A673 (cell line): ENCODE measurements around the gene OR7G2. TPM values are rescaled to one million over a fixed set of nuclear protein-coding genes. Genes with fewer than 3 reads are reported as not detected.
"Not testable (repeated sequence)": the region's sequence is repeated elsewhere in the genome, so short reads cannot be mapped to it uniquely, and the experiment has no call there.

Source experiments
- BruUV-seq: library from RNA; stranded (reverse); fragments of 400-500 nt; replicated peaks from 2 replicates; lab custom pipeline; 2021; lab: Mats Ljungman, UMichigan
- CTCF ChIA-PET: fragments of 300-600 bp; sonication (Branson Sonifier 250); formaldehyde crosslinking; loops from one replicate; lab custom pipeline; 2022; ENCODE audit warnings: antibody characterized with exemption; lab: Charles Lee
- POLR2A ChIA-PET: fragments of 300-600 bp; sonication (Branson Sonifier 250); formaldehyde crosslinking; loops from one replicate; lab custom pipeline; 2022; ENCODE audit warnings: antibody characterized with exemption; ENCODE audit not compliant: low non-redundant PET; lab: Charles Lee
- DNase-seq: peaks from one replicate; pipeline ENCODE4 v3.0.0-alpha.2; 2015; ENCODE audit warnings: low spot score
- H3K27ac ChIP-seq: fragments of 200-600 bp; sonication (generic); 2 replicates; pipeline ENCODE4 v1.5.1; 2016; ENCODE audit warnings: mixed run types, low read depth, mild to moderate bottlenecking, mixed read lengths, antibody characterized with exemption, low read length; ENCODE audit not compliant: poor library complexity, severe bottlenecking
- H3K27me3 ChIP-seq: fragments of 200-600 bp; sonication (generic); replicated peaks from 2 replicates; pipeline ENCODE4 v1.6.1; 2017; ENCODE audit warnings: mixed run types, low read depth, mild to moderate bottlenecking, mixed read lengths, antibody characterized with exemption, low read length; ENCODE audit not compliant: insufficient read depth, poor library complexity
- H3K36me3 ChIP-seq: fragments of 200-600 bp; sonication (generic); 2 replicates; pipeline ENCODE4 v1.6.1; 2016; ENCODE audit warnings: mixed run types, mild to moderate bottlenecking, mixed read lengths, antibody characterized with exemption, low read length; ENCODE audit not compliant: insufficient read depth, poor library complexity, severe bottlenecking
- H3K4me1 ChIP-seq: fragments of 200-600 bp; sonication (generic); 2 replicates; pipeline ENCODE4 v1.6.1; 2017; ENCODE audit warnings: mixed run types, mild to moderate bottlenecking, mixed read lengths, antibody characterized with exemption, low read length; ENCODE audit not compliant: insufficient read depth, poor library complexity, severe bottlenecking
- H3K4me3 ChIP-seq: fragments of 200-600 bp; sonication (generic); 2 replicates; pipeline ENCODE4 v1.5.1; 2016; ENCODE audit warnings: low read depth, mixed run types, mild to moderate bottlenecking, mixed read lengths, low read length; ENCODE audit not compliant: poor library complexity, severe bottlenecking
- H3K9me3 ChIP-seq: fragments of 200-600 bp; sonication (generic); 2 replicates; pipeline ENCODE4 v1.6.1; 2016; ENCODE audit warnings: mixed run types, low read depth, mild to moderate bottlenecking, mixed read lengths, antibody characterized with exemption, low read length; ENCODE audit not compliant: poor library complexity, severe bottlenecking
- EZH2 ChIP-seq: fragments of 200-600 bp; sonication (generic); IDR thresholded peaks from 2 replicates; pipeline ENCODE4 v1.6.1; 2017; ENCODE audit warnings: borderline replicate concordance, low read depth, mild to moderate bottlenecking, mixed read lengths, antibody characterized with exemption, low read length; ENCODE audit not compliant: poor library complexity, severe bottlenecking
- intact Hi-C: fragments of 100-400 bp; cut with micrococcal nuclease; formaldehyde crosslinking; loops from one replicate; pipeline ENCODE4 v1.10.0; 2022; ENCODE audit not compliant: unreplicated experiment
- total RNA-seq: library from RNA; stranded (reverse); gene quantifications from 2 replicates; pipeline ENCODE4 v1.2.3, GENCODE V29; 2021
- TF ChIP-seq, protein P1 (sequence below): fragments of 300-800, 200-600 bp; sonication (generic); conservative IDR thresholded peaks from 2 replicates; pipeline ENCODE4 v1.5.1; 2017; ENCODE audit warnings: low read depth, mild to moderate bottlenecking, antibody characterized with exemption, low read length, moderate library complexity, mixed read lengths

Gene OR7G2
- total RNA-seq, 1 experiment from 2014 or later, result not detected

DNA sequence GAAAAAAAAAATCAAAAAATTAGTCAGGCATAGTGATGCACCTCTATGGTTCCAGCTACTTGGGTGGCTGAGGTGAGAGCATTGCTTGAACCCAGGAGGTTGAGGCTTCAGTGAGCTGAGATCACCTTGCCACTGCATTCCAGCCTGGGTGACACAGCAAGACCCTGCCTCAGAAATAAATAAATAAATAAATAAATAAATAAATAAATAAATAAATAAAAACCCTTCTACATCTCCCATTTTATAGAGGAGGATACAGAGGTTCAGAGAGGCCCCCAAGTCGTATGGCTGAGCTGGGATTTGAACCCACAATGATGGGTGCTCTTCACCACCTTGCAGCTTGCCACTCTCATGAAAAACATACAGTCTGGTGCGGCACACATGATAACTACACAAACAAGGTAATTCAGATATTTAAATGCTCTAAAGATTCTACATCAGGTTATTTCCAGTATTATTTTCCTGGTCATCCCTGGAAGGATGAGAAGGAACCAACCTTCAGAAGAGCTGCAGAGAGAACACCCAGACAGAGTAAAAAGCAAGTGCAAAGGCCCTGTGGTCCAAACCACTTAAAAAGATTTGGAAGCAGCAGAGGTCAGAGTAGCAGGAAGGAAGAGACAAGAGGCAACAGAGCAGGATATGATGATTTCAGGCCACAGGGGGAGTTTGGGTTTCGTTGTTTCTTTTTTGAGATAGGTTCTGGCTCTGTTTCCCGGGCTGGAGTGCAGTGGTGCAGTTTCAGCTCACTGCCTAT is 49.6 kb downstream of the OR7G2 start:
- Histone ChIP-seq H3K36me3 (no peaks in the 10 kb centered on the region), H3K9me3 (no peaks in the 10 kb centered on the region), H3K27me3 (no peaks in the 10 kb centered on the region), H3K4me3 (no peak overlapping the region), H3K4me1 (no peaks in the 10 kb centered on the region), H3K27ac (no peak overlapping the region)
- intact Hi-C loops, result no loop called here
- ChIA-PET POLR2A (no interaction called here), CTCF (no interaction called here)
- DNase-seq, result no peak
- BruUV-seq, result no TSS peak
- TF ChIP-seq EZH2, result no peak
- TF ChIP-seq, protein P1, sequence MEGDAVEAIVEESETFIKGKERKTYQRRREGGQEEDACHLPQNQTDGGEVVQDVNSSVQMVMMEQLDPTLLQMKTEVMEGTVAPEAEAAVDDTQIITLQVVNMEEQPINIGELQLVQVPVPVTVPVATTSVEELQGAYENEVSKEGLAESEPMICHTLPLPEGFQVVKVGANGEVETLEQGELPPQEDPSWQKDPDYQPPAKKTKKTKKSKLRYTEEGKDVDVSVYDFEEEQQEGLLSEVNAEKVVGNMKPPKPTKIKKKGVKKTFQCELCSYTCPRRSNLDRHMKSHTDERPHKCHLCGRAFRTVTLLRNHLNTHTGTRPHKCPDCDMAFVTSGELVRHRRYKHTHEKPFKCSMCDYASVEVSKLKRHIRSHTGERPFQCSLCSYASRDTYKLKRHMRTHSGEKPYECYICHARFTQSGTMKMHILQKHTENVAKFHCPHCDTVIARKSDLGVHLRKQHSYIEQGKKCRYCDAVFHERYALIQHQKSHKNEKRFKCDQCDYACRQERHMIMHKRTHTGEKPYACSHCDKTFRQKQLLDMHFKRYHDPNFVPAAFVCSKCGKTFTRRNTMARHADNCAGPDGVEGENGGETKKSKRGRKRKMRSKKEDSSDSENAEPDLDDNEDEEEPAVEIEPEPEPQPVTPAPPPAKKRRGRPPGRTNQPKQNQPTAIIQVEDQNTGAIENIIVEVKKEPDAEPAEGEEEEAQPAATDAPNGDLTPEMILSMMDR, result no peak

GRCh38 chr19:9056131-9056530 is 51.1 kb downstream of the OR7G2 start:
- H3K4me1 ChIP-seq, H3K36me3 ChIP-seq, H3K27ac ChIP-seq, DNase-seq, BruUV-seq, CTCF ChIA-PET, H3K4me3 ChIP-seq, H3K9me3 ChIP-seq, H3K27me3 ChIP-seq, intact Hi-C loops: not testable (repeated sequence)
- POLR2A ChIA-PET, result interaction anchor here (0.6 kb wide), 1 partner anchor 1903 kb away, joined by 4 read pairs; no protein-coding TSS in a partner anchor

DNA sequence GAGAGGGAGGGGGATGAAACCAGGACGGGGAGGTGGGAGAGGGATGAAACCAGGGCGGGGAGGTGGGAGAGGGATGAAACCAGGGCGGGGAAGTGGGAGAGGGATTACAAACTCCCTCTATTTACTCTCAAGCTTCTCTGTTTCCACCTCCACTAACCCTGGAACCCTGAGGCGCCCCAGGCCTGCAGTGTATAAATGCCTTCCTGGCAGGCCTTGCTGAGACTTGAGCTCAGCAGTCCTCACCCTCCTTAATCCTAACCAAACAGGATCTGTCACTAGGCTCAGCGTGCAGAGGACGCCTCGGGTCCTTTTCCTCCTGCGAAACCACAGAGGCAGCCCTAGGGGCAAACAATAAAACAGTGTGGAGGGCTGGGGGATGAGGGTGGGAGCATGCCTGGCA is 52.5 kb downstream of the OR7G2 start:
- TF ChIP-seq, protein P1, result no peak
- POLR2A ChIA-PET, result no interaction called here
- BruUV-seq, result no TSS peak
- CTCF ChIA-PET, result no interaction called here
- Histone ChIP-seq H3K36me3 (no peaks in the 10 kb centered on the region), H3K9me3 (no peaks in the 10 kb centered on the region), H3K27ac (no peak overlapping the region), H3K4me1 (no peaks in the 10 kb centered on the region), H3K27me3 (no peaks in the 10 kb centered on the region), H3K4me3 (no peak overlapping the region)
- intact Hi-C loops, result no loop called here
- DNase-seq, result no peak

- intact Hi-C loops, result no loop called here
- Histone ChIP-seq H3K9me3 (no peaks in the 10 kb centered on the region), H3K27me3 (no peaks in the 10 kb centered on the region), H3K27ac (no peak overlapping the region), H3K4me3 (no peak overlapping the region), H3K4me1 (no peaks in the 10 kb centered on the region), H3K36me3 (no peaks in the 10 kb centered on the region)
- ChIA-PET POLR2A (no interaction called here), CTCF (no interaction called here)
- TF ChIP-seq, protein P1, result no peak
- TF ChIP-seq EZH2, result no peak
- no peak for DNase-seq
- BruUV-seq, result no TSS peak
Measured at GRCh38 chr19:9054207-9054606, 53.1 kb downstream of the OR7G2 start.

- BruUV-seq, H3K27me3 ChIP-seq, H3K36me3 ChIP-seq, CTCF ChIA-PET, intact Hi-C loops, DNase-seq, H3K4me3 ChIP-seq, H3K27ac ChIP-seq, H3K9me3 ChIP-seq, H3K4me1 ChIP-seq, POLR2A ChIA-PET: not testable (repeated sequence)
Measured at GRCh38 chr19:9053674-9054073, 53.6 kb downstream of the OR7G2 start.
